PC-3 (cell line): ENCODE data around the gene ATIC.

Experiments
- EZH2 ChIP-seq: fragments of 300-600 bp; sonication (generic); IDR thresholded peaks from one replicate; pipeline ENCODE4 v1.6.1; 2017; ENCODE audit warnings: antibody characterized with exemption, mild to moderate bottlenecking, low read length; ENCODE audit not compliant: unreplicated experiment
- EZH2phosphoT487 ChIP-seq: fragments of 300-600 bp; sonication (generic); IDR thresholded peaks from 2 replicates; pipeline ENCODE4 v1.6.1; 2018; ENCODE audit warnings: mild to moderate bottlenecking, antibody characterized with exemption, low read length, borderline replicate concordance
- TF ChIP-seq, protein P1 (sequence below): fragments of 300-600 bp; sonication (generic); conservative IDR thresholded peaks from 2 replicates; pipeline ENCODE4 v1.5.1; 2017; ENCODE audit warnings: antibody characterized with exemption, low read depth, mild to moderate bottlenecking, low read length

- TF ChIP-seq, protein P1, sequence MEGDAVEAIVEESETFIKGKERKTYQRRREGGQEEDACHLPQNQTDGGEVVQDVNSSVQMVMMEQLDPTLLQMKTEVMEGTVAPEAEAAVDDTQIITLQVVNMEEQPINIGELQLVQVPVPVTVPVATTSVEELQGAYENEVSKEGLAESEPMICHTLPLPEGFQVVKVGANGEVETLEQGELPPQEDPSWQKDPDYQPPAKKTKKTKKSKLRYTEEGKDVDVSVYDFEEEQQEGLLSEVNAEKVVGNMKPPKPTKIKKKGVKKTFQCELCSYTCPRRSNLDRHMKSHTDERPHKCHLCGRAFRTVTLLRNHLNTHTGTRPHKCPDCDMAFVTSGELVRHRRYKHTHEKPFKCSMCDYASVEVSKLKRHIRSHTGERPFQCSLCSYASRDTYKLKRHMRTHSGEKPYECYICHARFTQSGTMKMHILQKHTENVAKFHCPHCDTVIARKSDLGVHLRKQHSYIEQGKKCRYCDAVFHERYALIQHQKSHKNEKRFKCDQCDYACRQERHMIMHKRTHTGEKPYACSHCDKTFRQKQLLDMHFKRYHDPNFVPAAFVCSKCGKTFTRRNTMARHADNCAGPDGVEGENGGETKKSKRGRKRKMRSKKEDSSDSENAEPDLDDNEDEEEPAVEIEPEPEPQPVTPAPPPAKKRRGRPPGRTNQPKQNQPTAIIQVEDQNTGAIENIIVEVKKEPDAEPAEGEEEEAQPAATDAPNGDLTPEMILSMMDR = no peak
- TF ChIP-seq EZH2phosphoT487 = no peak
- TF ChIP-seq EZH2 = no peak
These were observed 27.2 kb downstream of the ATIC start for GRCh38 chr2:215338883-215339679.
